HAP-1 (cell line): ENCODE results near the gene CHD9NB.
"Not testable (repeated sequence)": the region's sequence is repeated elsewhere in the genome, so short reads cannot be mapped to it uniquely, and the experiment has no call there.

Experiments used
- DNase-seq, 2 experiments: peaks; one replicate each; pipeline ENCODE4 v3.0.0-alpha.2; 2016 to 2020; ENCODE audit warnings: low spot score in 2 of 2
- H3K27me3 ChIP-seq: fragments of 250-450 bp; sonication (Bioruptor Pico); 2 replicates; pipeline ENCODE4 v1.5.1; 2020; ENCODE audit warnings: low read depth, mild to moderate bottlenecking, moderate library complexity
- H3K36me3 ChIP-seq: fragments of 250-450 bp; sonication (Bioruptor Pico); replicated peaks from 2 replicates; pipeline ENCODE4 v1.5.1; 2020; ENCODE audit warnings: mild to moderate bottlenecking
- H3K4me1 ChIP-seq: fragments of 250-450 bp; sonication (Bioruptor Pico); 2 replicates; pipeline ENCODE4 v1.5.1; 2020; ENCODE audit warnings: mild to moderate bottlenecking
- H3K4me3 ChIP-seq: fragments of 250-450 bp; sonication (Bioruptor Pico); 2 replicates; pipeline ENCODE4 v1.5.1; 2020; ENCODE audit warnings: mild to moderate bottlenecking, moderate library complexity
- H3K9me3 ChIP-seq: fragments of 250-450 bp; sonication (Bioruptor Pico); 2 replicates; pipeline ENCODE4 v1.5.1; 2020; ENCODE audit warnings: mild to moderate bottlenecking, moderate library complexity
- in situ Hi-C: fragments of 300-500 bp; cut with MboI; formaldehyde crosslinking; loops from 3 replicates; pipeline ENCODE4 v1.14.3; 2020; ENCODE audit warnings: low sequenced_read_pairs, inconsistent platforms, mixed read lengths

CHD9NB gene

GRCh38 chr16:53078247-53078646, 25.6 kb upstream of the CHD9NB start:
- peaks cover 19% of the 10 kb centered on the region for H3K4me1 ChIP-seq
- in situ Hi-C loops, result no loop called here
- no peak for DNase-seq
- H3K9me3 ChIP-seq, result peaks cover 8% of the 10 kb centered on the region; the same call in 1 of the 2 replicates
- no peaks in the 10 kb centered on the region; the same call in 1 of the 2 replicates for H3K36me3 ChIP-seq
- no peak overlapping the region for H3K4me3 ChIP-seq
- H3K27me3 ChIP-seq, result no peaks in the 10 kb centered on the region

- H3K4me1 ChIP-seq, result peaks cover 11% of the 10 kb centered on the region
- in situ Hi-C loops, DNase-seq, H3K27me3 ChIP-seq, H3K9me3 ChIP-seq, H3K4me3 ChIP-seq, H3K36me3 ChIP-seq: not testable (repeated sequence)
Observed at GRCh38 chr16:53075461-53075860, 22.8 kb upstream of the CHD9NB start.

- H3K27me3 ChIP-seq, H3K9me3 ChIP-seq, H3K4me1 ChIP-seq, H3K4me3 ChIP-seq, H3K36me3 ChIP-seq, DNase-seq: not testable (repeated sequence)
- in situ Hi-C loops, result loop anchor here (25.0 kb wide), 1 partner anchor 138 kb away; no protein-coding TSS in a partner anchor
Observed at GRCh38 chr16:53074296-53074695, 21.6 kb upstream of the CHD9NB start.

GRCh38 chr16:53073022-53073421, 20.3 kb upstream of the CHD9NB start:
- Histone ChIP-seq H3K4me1 (no peaks in the 10 kb centered on the region), H3K9me3 (peaks cover 8% of the 10 kb centered on the region; the same call in 1 of the 2 replicates), H3K4me3 (no peak overlapping the region), H3K36me3 (peaks cover 6% of the 10 kb centered on the region), H3K27me3 (no peaks in the 10 kb centered on the region)
- in situ Hi-C loops, result loop anchor here (25.0 kb wide), 1 partner anchor 139 kb away; no protein-coding TSS in a partner anchor
- no peak for DNase-seq

- Histone ChIP-seq H3K4me3 (no peak overlapping the region), H3K36me3 (peaks cover 8% of the 10 kb centered on the region), H3K9me3 (peaks cover 8% of the 10 kb centered on the region; the same call in 1 of the 2 replicates), H3K4me1 (no peaks in the 10 kb centered on the region), H3K27me3 (no peaks in the 10 kb centered on the region)
- no peak for DNase-seq
- in situ Hi-C loops, result loop anchor here (25.0 kb wide), 1 partner anchor 140 kb away; no protein-coding TSS in a partner anchor
Observed at GRCh38 chr16:53071748-53072301, 19.1 kb upstream of the CHD9NB start.

- in situ Hi-C loops, result loop anchor here (25.0 kb wide), 1 partner anchor 143 kb away; no protein-coding TSS in a partner anchor
- Histone ChIP-seq H3K9me3 (peaks cover 6% of the 10 kb centered on the region; the same call in 1 of the 2 replicates), H3K27me3 (no peaks in the 10 kb centered on the region), H3K36me3 (peaks cover 8% of the 10 kb centered on the region), H3K4me3 (no peak overlapping the region), H3K4me1 (no peaks in the 10 kb centered on the region)
- no peak for DNase-seq
Observed at GRCh38 chr16:53069772-53070171, 17.1 kb upstream of the CHD9NB start.

- in situ Hi-C loops, result loop anchor here (25.0 kb wide), 1 partner anchor 144 kb away; no protein-coding TSS in a partner anchor
- no peak overlapping the region for H3K4me3 ChIP-seq
- peaks cover 8% of the 10 kb centered on the region for H3K36me3 ChIP-seq
- H3K4me1 ChIP-seq, result no peaks in the 10 kb centered on the region
- DNase-seq, result no peak
- H3K27me3 ChIP-seq, result no peaks in the 10 kb centered on the region
- H3K9me3 ChIP-seq, result no peaks in the 10 kb centered on the region
Observed at GRCh38 chr16:53068423-53068833, 15.7 kb upstream of the CHD9NB start.

GRCh38 chr16:53067675-53068074, 15.0 kb upstream of the CHD9NB start:
- Histone ChIP-seq H3K9me3 (no peaks in the 10 kb centered on the region), H3K27me3 (no peaks in the 10 kb centered on the region), H3K4me1 (no peaks in the 10 kb centered on the region), H3K4me3 (no peak overlapping the region), H3K36me3 (peaks cover 8% of the 10 kb centered on the region)
- DNase-seq, result no peak
- in situ Hi-C loops, result loop anchor here (25.0 kb wide), 1 partner anchor 145 kb away; no protein-coding TSS in a partner anchor

- no peaks in the 10 kb centered on the region for H3K9me3 ChIP-seq
- in situ Hi-C loops, result loop anchor here (25.0 kb wide), 1 partner anchor 147 kb away; no protein-coding TSS in a partner anchor
- DNase-seq, result no peak
- H3K4me3 ChIP-seq, result no peak overlapping the region
- peaks cover 8% of the 10 kb centered on the region for H3K36me3 ChIP-seq
- no peaks in the 10 kb centered on the region for H3K27me3 ChIP-seq
- no peaks in the 10 kb centered on the region for H3K4me1 ChIP-seq
Observed at GRCh38 chr16:53065461-53066061, 12.9 kb upstream of the CHD9NB start.

GRCh38 chr16:53064081-53064578, 11.4 kb upstream of the CHD9NB start:
- Histone ChIP-seq H3K9me3 (no peaks in the 10 kb centered on the region), H3K27me3 (no peaks in the 10 kb centered on the region), H3K36me3 (peaks cover 6% of the 10 kb centered on the region), H3K4me3 (no peak overlapping the region), H3K4me1 (no peaks in the 10 kb centered on the region)
- in situ Hi-C loops, result loop anchor here (25.0 kb wide), 1 partner anchor 148 kb away; no protein-coding TSS in a partner anchor
- DNase-seq, result no peak

- DNase-seq, result no peak
- Histone ChIP-seq H3K9me3 (no peaks in the 10 kb centered on the region), H3K4me1 (no peaks in the 10 kb centered on the region), H3K4me3 (no peak overlapping the region), H3K36me3 (no peaks in the 10 kb centered on the region), H3K27me3 (no peaks in the 10 kb centered on the region)
- in situ Hi-C loops, result loop anchor here (25.0 kb wide), 1 partner anchor 151 kb away; no protein-coding TSS in a partner anchor
Observed at GRCh38 chr16:53061701-53062159, 9.0 kb upstream of the CHD9NB start.

- no peak overlapping the region for H3K4me3 ChIP-seq
- in situ Hi-C loops, result loop anchor here (25.0 kb wide), 1 partner anchor 151 kb away; no protein-coding TSS in a partner anchor
- no peaks in the 10 kb centered on the region for H3K27me3 ChIP-seq
- no peaks in the 10 kb centered on the region for H3K9me3 ChIP-seq
- H3K36me3 ChIP-seq, result no peaks in the 10 kb centered on the region
- DNase-seq, result no peak
- H3K4me1 ChIP-seq, result peaks cover 1% of the 10 kb centered on the region
Observed at GRCh38 chr16:53061256-53061655, 8.6 kb upstream of the CHD9NB start.

GRCh38 chr16:53059672-53060071, 7.0 kb upstream of the CHD9NB start:
- Histone ChIP-seq H3K27me3 (no peaks in the 10 kb centered on the region), H3K9me3 (no peaks in the 10 kb centered on the region), H3K36me3 (no peaks in the 10 kb centered on the region), H3K4me1 (peaks cover 9% of the 10 kb centered on the region), H3K4me3 (no peak overlapping the region)
- in situ Hi-C loops, result loop anchor here (25.0 kb wide), 1 partner anchor 153 kb away; no protein-coding TSS in a partner anchor
- DNase-seq, result no peak

GRCh38 chr16:53058882-53059281, 6.2 kb upstream of the CHD9NB start:
- no peak for DNase-seq
- peaks cover 13% of the 10 kb centered on the region for H3K4me1 ChIP-seq
- in situ Hi-C loops, result loop anchor here (25.0 kb wide), 1 partner anchor 153 kb away; no protein-coding TSS in a partner anchor

More at GRCh38 chr16:53058882-53059281, 6.2 kb upstream of the CHD9NB start:
- Histone ChIP-seq H3K27me3 (no peaks in the 10 kb centered on the region), H3K4me3 (no peak overlapping the region), H3K36me3 (no peaks in the 10 kb centered on the region), H3K9me3 (no peaks in the 10 kb centered on the region)
